Nephron (organoid): ENCODE measurements around the gene ASPSCR1.

Experiments used
- H3K27ac Mint-ChIP-seq, 3 experiments: 2 replicates each; pipeline ENCODE4 v1.8.0; 2020; ENCODE audit warnings: mixed read lengths in 3 of 3, mild to moderate bottlenecking in 2 of 3, moderate library complexity in 1 of 3
- H3K27me3 Mint-ChIP-seq: 2 replicates; pipeline ENCODE4 v1.8.0; 2021; ENCODE audit warnings: low read depth, mild to moderate bottlenecking, moderate library complexity, mixed read lengths
- H3K36me3 Mint-ChIP-seq: 2 replicates; pipeline ENCODE4 v1.8.0; 2020; ENCODE audit warnings: low read depth, mixed read lengths
- H3K4me1 Mint-ChIP-seq: 2 replicates; pipeline ENCODE4 v1.8.0; 2020; ENCODE audit warnings: mixed read lengths
- H3K4me3 Mint-ChIP-seq, 3 experiments: 2 replicates each; pipeline ENCODE4 v1.8.0; 2020; ENCODE audit warnings: mild to moderate bottlenecking in 3 of 3, mixed read lengths in 3 of 3, moderate library complexity in 2 of 3
- H3K9me3 Mint-ChIP-seq: 2 replicates; pipeline ENCODE4 v1.8.0; 2020; ENCODE audit warnings: mixed read lengths
- TF ChIP-seq, protein P1 (sequence below), 3 experiments: fragments of 200-600 bp; sonication (generic); IDR thresholded peaks; one replicate each; pipeline ENCODE4 v1.5.0; 2021; ENCODE audit warnings: antibody characterized with exemption in 3 of 3; ENCODE audit not compliant: unreplicated experiment in 3 of 3

ASPSCR1 gene

DNA sequence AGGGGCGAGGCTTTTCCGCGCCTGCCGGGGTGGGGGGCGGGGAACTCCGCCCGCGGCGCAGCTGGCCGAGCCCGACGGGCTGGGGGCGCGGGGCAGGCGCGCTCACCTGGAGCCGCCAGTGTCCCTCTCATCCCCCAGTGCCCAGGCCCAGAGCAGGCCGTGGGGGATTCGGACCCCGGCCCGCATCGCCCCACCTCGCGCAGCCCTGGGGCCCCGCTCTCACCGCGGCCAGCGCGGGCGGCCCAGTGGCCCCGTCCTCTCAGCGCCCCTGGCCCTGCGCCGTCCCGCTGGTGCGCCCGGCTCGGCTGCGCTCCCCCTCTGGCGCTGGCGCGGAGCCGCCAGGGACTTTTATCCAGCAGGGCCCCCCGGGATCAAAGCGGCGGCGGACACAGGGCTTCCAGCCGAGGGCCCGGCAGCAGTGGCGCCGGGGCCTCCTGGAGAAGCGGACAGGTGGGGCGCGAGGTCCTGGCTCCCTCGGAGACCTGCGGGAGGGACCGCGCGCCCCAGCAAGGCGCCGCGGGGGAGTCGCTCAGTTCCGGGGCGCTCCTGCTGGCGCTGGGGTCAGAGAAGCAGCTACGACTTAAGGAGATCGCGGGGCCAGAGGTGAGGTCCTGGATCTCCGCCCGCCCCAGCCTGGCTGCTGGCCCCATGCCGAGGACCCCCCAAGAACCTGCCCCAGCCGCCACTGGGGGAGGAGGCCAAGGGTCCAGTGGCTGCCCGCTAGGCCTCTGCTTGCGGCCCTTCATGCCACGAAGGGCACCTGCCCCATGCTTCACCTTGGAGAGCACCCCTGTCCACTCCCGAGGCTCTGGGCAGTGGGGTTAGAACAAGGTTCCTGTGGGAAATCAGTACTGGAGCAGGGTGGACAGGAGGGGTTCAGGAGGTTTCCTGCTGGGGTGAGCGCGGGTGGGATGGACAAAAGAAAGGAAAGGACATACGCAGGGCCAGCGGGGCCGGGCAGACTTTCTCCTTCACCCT lies 15.6 kb upstream of the ASPSCR1 start:
- Mint-ChIP-seq H3K27ac (peak overlapping the region in 1 of 3 experiments; percentile 66), H3K27me3 (peaks cover 60% of the 10 kb centered on the region), H3K9me3 (no peaks in the 10 kb centered on the region), H3K36me3 (no peaks in the 10 kb centered on the region), H3K4me3 (peak overlapping the region; percentile 55 to 80 (median 67)), H3K4me1 (peaks cover 19% of the 10 kb centered on the region)
- TF ChIP-seq, protein P1, sequence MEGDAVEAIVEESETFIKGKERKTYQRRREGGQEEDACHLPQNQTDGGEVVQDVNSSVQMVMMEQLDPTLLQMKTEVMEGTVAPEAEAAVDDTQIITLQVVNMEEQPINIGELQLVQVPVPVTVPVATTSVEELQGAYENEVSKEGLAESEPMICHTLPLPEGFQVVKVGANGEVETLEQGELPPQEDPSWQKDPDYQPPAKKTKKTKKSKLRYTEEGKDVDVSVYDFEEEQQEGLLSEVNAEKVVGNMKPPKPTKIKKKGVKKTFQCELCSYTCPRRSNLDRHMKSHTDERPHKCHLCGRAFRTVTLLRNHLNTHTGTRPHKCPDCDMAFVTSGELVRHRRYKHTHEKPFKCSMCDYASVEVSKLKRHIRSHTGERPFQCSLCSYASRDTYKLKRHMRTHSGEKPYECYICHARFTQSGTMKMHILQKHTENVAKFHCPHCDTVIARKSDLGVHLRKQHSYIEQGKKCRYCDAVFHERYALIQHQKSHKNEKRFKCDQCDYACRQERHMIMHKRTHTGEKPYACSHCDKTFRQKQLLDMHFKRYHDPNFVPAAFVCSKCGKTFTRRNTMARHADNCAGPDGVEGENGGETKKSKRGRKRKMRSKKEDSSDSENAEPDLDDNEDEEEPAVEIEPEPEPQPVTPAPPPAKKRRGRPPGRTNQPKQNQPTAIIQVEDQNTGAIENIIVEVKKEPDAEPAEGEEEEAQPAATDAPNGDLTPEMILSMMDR (IDR thresholded peaks at IDR 0.05; ENCODE audit: unreplicated experiment in 3 of 3) = no peak

GRCh38 chr17:81962499-81963441 lies 14.7 kb upstream of the ASPSCR1 start:
- Mint-ChIP-seq H3K4me1 (peaks cover 19% of the 10 kb centered on the region), H3K9me3 (no peaks in the 10 kb centered on the region), H3K4me3 (peak overlapping the region; percentile 55 to 80 (median 67)), H3K27ac (peak overlapping the region in 1 of 3 experiments; percentile 66), H3K36me3 (no peaks in the 10 kb centered on the region), H3K27me3 (peaks cover 55% of the 10 kb centered on the region)
- TF ChIP-seq, protein P1 (IDR thresholded peaks at IDR 0.05; ENCODE audit: unreplicated experiment in 3 of 3) = no peak

GRCh38 chr17:81964081-81964849 lies 13.2 kb upstream of the ASPSCR1 start:
- Mint-ChIP-seq H3K4me3 (peak overlapping the region in 1 of 3 experiments; percentile 12), H3K9me3 (no peaks in the 10 kb centered on the region), H3K36me3 (no peaks in the 10 kb centered on the region), H3K27me3 (peaks cover 40% of the 10 kb centered on the region), H3K27ac (peak overlapping the region in 2 of 3 experiments; percentile 39 to 40), H3K4me1 (peaks cover 24% of the 10 kb centered on the region)
- TF ChIP-seq, protein P1 (IDR thresholded peaks at IDR 0.05; ENCODE audit: unreplicated experiment in 3 of 3) = no peak

DNA sequence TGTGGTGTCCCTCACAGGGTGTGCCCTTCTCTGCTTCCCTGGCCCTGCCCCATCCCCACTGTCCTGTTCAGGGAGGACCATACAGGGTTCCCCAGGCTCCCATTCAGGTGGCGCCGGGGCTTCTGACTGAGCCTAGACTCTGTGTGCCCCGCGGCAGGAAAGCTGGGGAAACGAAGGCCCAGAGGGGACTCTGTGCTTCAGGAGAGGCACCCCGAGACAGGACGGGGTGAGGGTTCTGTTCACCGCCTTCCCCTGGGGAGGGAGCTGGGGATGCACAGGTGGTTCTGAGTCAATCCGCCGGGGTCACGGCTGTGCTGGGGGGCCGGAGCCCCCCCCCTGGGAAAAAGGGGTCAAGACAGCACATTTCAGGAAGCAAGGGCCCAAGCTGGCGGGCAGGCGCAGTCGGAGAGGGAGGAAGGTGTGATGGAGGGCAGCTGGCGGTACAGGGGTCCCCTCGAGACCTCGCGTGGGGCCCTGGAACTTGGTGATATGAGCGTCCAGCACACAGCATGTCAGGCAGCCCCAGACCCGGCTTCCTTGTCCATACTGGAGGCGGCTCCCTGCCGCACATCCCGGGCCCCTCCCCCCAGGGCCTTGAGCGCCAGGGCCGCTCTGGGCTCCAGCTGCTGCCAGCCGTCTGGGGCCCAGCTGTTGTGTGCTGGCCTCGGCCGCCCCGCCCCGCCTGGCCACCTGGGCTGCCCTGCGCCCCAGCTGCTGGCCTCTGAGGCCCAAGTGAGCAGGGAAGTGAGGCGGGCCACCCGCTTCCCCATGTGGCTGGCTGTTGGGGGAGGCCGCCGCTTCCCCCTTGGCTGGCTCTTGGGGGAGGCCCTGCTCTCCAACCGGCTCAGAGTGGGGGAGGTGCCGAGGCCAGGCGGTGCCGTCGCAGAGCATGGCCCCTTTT lies 10.8 kb upstream of the ASPSCR1 start:
- H3K9me3 Mint-ChIP-seq = no peaks in the 10 kb centered on the region
- no peaks in the 10 kb centered on the region for H3K36me3 Mint-ChIP-seq
- no peak overlapping the region for H3K27ac Mint-ChIP-seq
- TF ChIP-seq, protein P1 (IDR thresholded peaks at IDR 0.05; ENCODE audit: unreplicated experiment in 3 of 3) = no peak
- peak overlapping the region in 1 of 3 experiments; percentile 35 for H3K4me3 Mint-ChIP-seq
- peaks cover 40% of the 10 kb centered on the region for H3K27me3 Mint-ChIP-seq
- peaks cover 24% of the 10 kb centered on the region for H3K4me1 Mint-ChIP-seq

DNA sequence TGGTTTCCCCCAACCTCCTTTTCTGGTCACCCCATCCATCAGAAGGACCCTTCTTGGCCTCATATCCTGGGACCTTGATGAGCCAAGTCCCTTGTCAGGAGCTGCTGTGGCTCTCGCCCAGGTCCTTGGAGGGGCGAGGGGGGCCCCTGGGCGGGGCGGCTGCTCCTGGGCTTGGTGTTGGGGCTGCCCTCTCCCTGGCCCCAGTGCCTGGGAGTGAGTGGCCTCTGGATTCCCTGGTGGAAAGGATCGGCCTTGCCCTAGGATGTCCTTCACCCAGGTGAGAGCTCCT lies 10.2 kb upstream of the ASPSCR1 start:
- Mint-ChIP-seq H3K36me3 (no peaks in the 10 kb centered on the region), H3K27ac (no peak overlapping the region), H3K4me1 (peaks cover 23% of the 10 kb centered on the region), H3K4me3 (no peak overlapping the region), H3K27me3 (peaks cover 37% of the 10 kb centered on the region), H3K9me3 (no peaks in the 10 kb centered on the region)
- TF ChIP-seq, protein P1 (IDR thresholded peaks at IDR 0.05; ENCODE audit: unreplicated experiment in 3 of 3) = no peak
